GM23338 (cell line): ENCODE data around the gene ENTPD7. TPM values are rescaled to one million over a fixed set of nuclear protein-coding genes. Genes with fewer than 3 reads are reported as not detected.

Source experiments
- ATAC-seq: fragments of 200-7000 bp; cut with Tn5 transposase; 3 replicates; pipeline ENCODE4 v1.9.1; 2020
- DNase-seq: peaks from one replicate; pipeline ENCODE4 v3.0.0-alpha.2; 2015; ENCODE audit warnings: low spot score
- H2AFZ ChIP-seq: fragments of 200-600 bp; sonication (generic); 2 replicates; pipeline ENCODE4 v1.8.0; 2016; ENCODE audit warnings: antibody characterized with exemption, mild to moderate bottlenecking, moderate library complexity
- H3F3A ChIP-seq: fragments of 200-600 bp; sonication (generic); replicated peaks from 2 replicates; pipeline ENCODE4 v1.8.0; 2017; ENCODE audit warnings: antibody characterized with exemption, mixed run types, low read depth
- H3K27ac ChIP-seq: fragments of 200-600 bp; sonication (generic); 2 replicates; pipeline ENCODE4 v1.6.1; 2016; ENCODE audit warnings: low read depth
- H3K27me3 ChIP-seq: fragments of 200-600 bp; sonication (generic); 2 replicates; pipeline ENCODE4 v1.8.0; 2016; ENCODE audit warnings: mild to moderate bottlenecking, mixed run types, moderate library complexity; ENCODE audit not compliant: insufficient read depth
- H3K36me3 ChIP-seq: fragments of 200-600 bp; sonication (generic); 2 replicates; pipeline ENCODE4 v1.8.0; 2016; ENCODE audit warnings: mild to moderate bottlenecking; ENCODE audit not compliant: insufficient read depth
- H3K4me1 ChIP-seq: fragments of 200-600 bp; sonication (generic); 2 replicates; pipeline ENCODE4 v1.8.0; 2016; ENCODE audit warnings: mild to moderate bottlenecking, moderate library complexity; ENCODE audit not compliant: insufficient read depth
- H3K4me2 ChIP-seq: fragments of 200-600 bp; sonication (generic); 2 replicates; pipeline ENCODE4 v1.7.1; 2017; ENCODE audit warnings: mixed run types
- H3K4me3 ChIP-seq: fragments of 200-600 bp; sonication (generic); 2 replicates; pipeline ENCODE4 v1.6.1; 2016; ENCODE audit warnings: mixed run types
- H3K79me2 ChIP-seq: fragments of 200-600 bp; sonication (generic); replicated peaks from 2 replicates; pipeline ENCODE4 v1.8.0; 2017; ENCODE audit warnings: mild to moderate bottlenecking; ENCODE audit not compliant: insufficient read depth
- H3K9me2 ChIP-seq: fragments of 200-600 bp; sonication (generic); 2 replicates; pipeline ENCODE4 v1.8.0; 2017; ENCODE audit not compliant: insufficient read depth
- H4K20me1 ChIP-seq: fragments of 200-600 bp; sonication (generic); replicated peaks from 2 replicates; pipeline ENCODE4 v1.8.0; 2017; ENCODE audit warnings: mild to moderate bottlenecking; ENCODE audit not compliant: insufficient read depth
- H3K27ac Mint-ChIP-seq: 2 replicates; pipeline ENCODE4 v1.8.0; 2020; ENCODE audit warnings: inconsistent platforms, mild to moderate bottlenecking, moderate library complexity, mixed read lengths
- H3K27me3 Mint-ChIP-seq: 3 replicates; pipeline ENCODE4 v1.8.0; 2022; ENCODE audit warnings: low read depth, mild to moderate bottlenecking, moderate library complexity, mixed read lengths, inconsistent platforms; ENCODE audit not compliant: insufficient read depth, poor library complexity
- H3K36me3 Mint-ChIP-seq: 3 replicates; pipeline ENCODE4 v1.8.0; 2021; ENCODE audit warnings: low read depth, mild to moderate bottlenecking, inconsistent platforms, moderate library complexity, mixed read lengths
- H3K4me1 Mint-ChIP-seq: 3 replicates; pipeline ENCODE4 v1.8.0; 2020; ENCODE audit warnings: mild to moderate bottlenecking, inconsistent platforms, mixed read lengths
- H3K4me3 Mint-ChIP-seq: 3 replicates; pipeline ENCODE4 v1.8.0; 2021; ENCODE audit warnings: moderate library complexity, mild to moderate bottlenecking, inconsistent platforms, mixed read lengths
- H3K9me3 Mint-ChIP-seq: 3 replicates; pipeline ENCODE4 v1.8.0; 2020; ENCODE audit warnings: moderate library complexity, mild to moderate bottlenecking, inconsistent platforms, mixed read lengths
- CREB1 ChIP-seq: fragments of 250-450 bp; sonication (Bioruptor Pico); IDR thresholded peaks from 2 replicates; pipeline ENCODE4 v1.5.0; 2020; ENCODE audit warnings: low read depth, mild to moderate bottlenecking, moderate library complexity
- EZH2 ChIP-seq: fragments of 200-600 bp; sonication (generic); IDR thresholded peaks from one replicate; pipeline ENCODE4 v1.8.0; 2017; ENCODE audit warnings: antibody characterized with exemption, mild to moderate bottlenecking, low read depth; ENCODE audit not compliant: unreplicated experiment
- EZH2phosphoT487 ChIP-seq: fragments of 200-600 bp; sonication (generic); IDR thresholded peaks from one replicate; pipeline ENCODE4 v1.8.1; 2018; ENCODE audit warnings: antibody characterized with exemption; ENCODE audit not compliant: unreplicated experiment
- JUNB ChIP-seq: IDR thresholded peaks from one replicate; pipeline ENCODE4 v1.6.1; 2016; ENCODE audit warnings: antibody characterized with exemption; ENCODE audit not compliant: unreplicated experiment
- NANOG ChIP-seq: IDR thresholded peaks from 2 replicates; pipeline ENCODE4 v1.6.1; 2016; ENCODE audit warnings: antibody characterized with exemption, borderline replicate concordance
- POLR2AphosphoS5 ChIP-seq: IDR thresholded peaks from 2 replicates; pipeline ENCODE4 v1.6.1; 2016; ENCODE audit warnings: antibody characterized with exemption, low read depth
- STAT1 ChIP-seq: IDR thresholded peaks from one replicate; pipeline ENCODE4 v1.6.1; 2016; ENCODE audit warnings: antibody characterized with exemption; ENCODE audit not compliant: unreplicated experiment
- ZNF114 ChIP-seq: fragments of 250-450 bp; sonication (Bioruptor Pico); IDR thresholded peaks from 2 replicates; pipeline ENCODE4 v1.5.0; 2020; ENCODE audit warnings: mild to moderate bottlenecking, moderate library complexity
- ZNF331 ChIP-seq: fragments of 250-450 bp; sonication (Bioruptor Pico); IDR thresholded peaks from 2 replicates; pipeline ENCODE4 v1.5.0; 2020; ENCODE audit warnings: low read depth, mild to moderate bottlenecking, moderate library complexity
- ZNF462 ChIP-seq: fragments of 250-450 bp; sonication (Bioruptor Pico); IDR thresholded peaks from 2 replicates; pipeline ENCODE4 v1.5.0; 2020; ENCODE audit warnings: mild to moderate bottlenecking, moderate library complexity
- polyA plus RNA-seq: library from polyadenylated mRNA; unstranded; fragments of >200 nt; fragmentation: Nextera tagmentation; extraction: Ambion mirVana; gene quantifications from 2 replicates; pipeline ENCODE4 v1.2.1, GENCODE V29; 2016
- total RNA-seq: library from RNA; depleted of rRNA; stranded (reverse); fragments of >200 nt; shearing (Covaris generic); gene quantifications from 2 replicates; pipeline ENCODE4 v1.2.3, GENCODE V29; 2014
- TF ChIP-seq, protein P1 (sequence below): IDR thresholded peaks from 2 replicates; pipeline ENCODE4 v1.6.1; 2016; ENCODE audit warnings: antibody characterized with exemption
- TF ChIP-seq, protein P2 (sequence below): IDR thresholded peaks from one replicate; pipeline ENCODE4 v1.6.1; 2018; ENCODE audit warnings: antibody characterized with exemption; ENCODE audit not compliant: unreplicated experiment
- TF ChIP-seq, protein P3 (sequence below), 2 experiments: fragments of 200-600 bp in 1 of 2; sonication (generic) in 1 of 2; conservative IDR thresholded peaks; 2 replicates each; pipeline versions ENCODE4 v1.5.1 to v1.6.1; 2016 to 2017; ENCODE audit warnings: antibody characterized with exemption in 2 of 2, low read depth in 2 of 2, mild to moderate bottlenecking in 2 of 2, moderate library complexity in 1 of 2

Gene ENTPD7
- total and polyA plus RNA-seq, 2 experiments from 2014 or later = 1.7 to 12.6 TPM

- Histone ChIP-seq H3K4me3 (no peak overlapping the region), H3K4me2 (no peak overlapping the region), H3K27ac (no peak overlapping the region), H3K9me2 (no peaks in the 10 kb centered on the region), H3K27me3 (no peaks in the 10 kb centered on the region), H3K4me1 (no peaks in the 10 kb centered on the region), H4K20me1 (no peaks in the 10 kb centered on the region; the same call in none of the 2 replicates), H3K36me3 (peaks cover 4% of the 10 kb centered on the region; the same call in 1 of the 2 replicates), H3F3A (no peaks in the 10 kb centered on the region), H3K79me2 (no peaks in the 10 kb centered on the region), H2AFZ (no peak overlapping the region)
- ATAC-seq = no peak
- Mint-ChIP-seq H3K27ac (no peak overlapping the region), H3K4me3 (no peak overlapping the region), H3K27me3 (no peaks in the 10 kb centered on the region), H3K4me1 (no peaks in the 10 kb centered on the region), H3K9me3 (no peaks in the 10 kb centered on the region), H3K36me3 (0 out of 3 replicates have a peak, but pooled peaks cover 4% of the 10 kb centered on the region)
- no peak for TF ChIP-seq STAT1
- no peak for TF ChIP-seq ZNF331 (CRISPR knock-in tag)
- no peak for TF ChIP-seq CREB1
- no peak for TF ChIP-seq EZH2phosphoT487
- no peak for TF ChIP-seq ZNF462 (CRISPR knock-in tag)
- no peak for TF ChIP-seq EZH2
- no peak for TF ChIP-seq NANOG
- TF ChIP-seq, protein P1, sequence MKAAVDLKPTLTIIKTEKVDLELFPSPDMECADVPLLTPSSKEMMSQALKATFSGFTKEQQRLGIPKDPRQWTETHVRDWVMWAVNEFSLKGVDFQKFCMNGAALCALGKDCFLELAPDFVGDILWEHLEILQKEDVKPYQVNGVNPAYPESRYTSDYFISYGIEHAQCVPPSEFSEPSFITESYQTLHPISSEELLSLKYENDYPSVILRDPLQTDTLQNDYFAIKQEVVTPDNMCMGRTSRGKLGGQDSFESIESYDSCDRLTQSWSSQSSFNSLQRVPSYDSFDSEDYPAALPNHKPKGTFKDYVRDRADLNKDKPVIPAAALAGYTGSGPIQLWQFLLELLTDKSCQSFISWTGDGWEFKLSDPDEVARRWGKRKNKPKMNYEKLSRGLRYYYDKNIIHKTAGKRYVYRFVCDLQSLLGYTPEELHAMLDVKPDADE = no peak
- TF ChIP-seq, protein P2, sequence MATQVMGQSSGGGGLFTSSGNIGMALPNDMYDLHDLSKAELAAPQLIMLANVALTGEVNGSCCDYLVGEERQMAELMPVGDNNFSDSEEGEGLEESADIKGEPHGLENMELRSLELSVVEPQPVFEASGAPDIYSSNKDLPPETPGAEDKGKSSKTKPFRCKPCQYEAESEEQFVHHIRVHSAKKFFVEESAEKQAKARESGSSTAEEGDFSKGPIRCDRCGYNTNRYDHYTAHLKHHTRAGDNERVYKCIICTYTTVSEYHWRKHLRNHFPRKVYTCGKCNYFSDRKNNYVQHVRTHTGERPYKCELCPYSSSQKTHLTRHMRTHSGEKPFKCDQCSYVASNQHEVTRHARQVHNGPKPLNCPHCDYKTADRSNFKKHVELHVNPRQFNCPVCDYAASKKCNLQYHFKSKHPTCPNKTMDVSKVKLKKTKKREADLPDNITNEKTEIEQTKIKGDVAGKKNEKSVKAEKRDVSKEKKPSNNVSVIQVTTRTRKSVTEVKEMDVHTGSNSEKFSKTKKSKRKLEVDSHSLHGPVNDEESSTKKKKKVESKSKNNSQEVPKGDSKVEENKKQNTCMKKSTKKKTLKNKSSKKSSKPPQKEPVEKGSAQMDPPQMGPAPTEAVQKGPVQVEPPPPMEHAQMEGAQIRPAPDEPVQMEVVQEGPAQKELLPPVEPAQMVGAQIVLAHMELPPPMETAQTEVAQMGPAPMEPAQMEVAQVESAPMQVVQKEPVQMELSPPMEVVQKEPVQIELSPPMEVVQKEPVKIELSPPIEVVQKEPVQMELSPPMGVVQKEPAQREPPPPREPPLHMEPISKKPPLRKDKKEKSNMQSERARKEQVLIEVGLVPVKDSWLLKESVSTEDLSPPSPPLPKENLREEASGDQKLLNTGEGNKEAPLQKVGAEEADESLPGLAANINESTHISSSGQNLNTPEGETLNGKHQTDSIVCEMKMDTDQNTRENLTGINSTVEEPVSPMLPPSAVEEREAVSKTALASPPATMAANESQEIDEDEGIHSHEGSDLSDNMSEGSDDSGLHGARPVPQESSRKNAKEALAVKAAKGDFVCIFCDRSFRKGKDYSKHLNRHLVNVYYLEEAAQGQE = no peak
- TF ChIP-seq ZNF114 (CRISPR knock-in tag) = no peak
- no peak for TF ChIP-seq POLR2AphosphoS5
- no peak for TF ChIP-seq JUNB
- TF ChIP-seq, protein P3, sequence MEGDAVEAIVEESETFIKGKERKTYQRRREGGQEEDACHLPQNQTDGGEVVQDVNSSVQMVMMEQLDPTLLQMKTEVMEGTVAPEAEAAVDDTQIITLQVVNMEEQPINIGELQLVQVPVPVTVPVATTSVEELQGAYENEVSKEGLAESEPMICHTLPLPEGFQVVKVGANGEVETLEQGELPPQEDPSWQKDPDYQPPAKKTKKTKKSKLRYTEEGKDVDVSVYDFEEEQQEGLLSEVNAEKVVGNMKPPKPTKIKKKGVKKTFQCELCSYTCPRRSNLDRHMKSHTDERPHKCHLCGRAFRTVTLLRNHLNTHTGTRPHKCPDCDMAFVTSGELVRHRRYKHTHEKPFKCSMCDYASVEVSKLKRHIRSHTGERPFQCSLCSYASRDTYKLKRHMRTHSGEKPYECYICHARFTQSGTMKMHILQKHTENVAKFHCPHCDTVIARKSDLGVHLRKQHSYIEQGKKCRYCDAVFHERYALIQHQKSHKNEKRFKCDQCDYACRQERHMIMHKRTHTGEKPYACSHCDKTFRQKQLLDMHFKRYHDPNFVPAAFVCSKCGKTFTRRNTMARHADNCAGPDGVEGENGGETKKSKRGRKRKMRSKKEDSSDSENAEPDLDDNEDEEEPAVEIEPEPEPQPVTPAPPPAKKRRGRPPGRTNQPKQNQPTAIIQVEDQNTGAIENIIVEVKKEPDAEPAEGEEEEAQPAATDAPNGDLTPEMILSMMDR (conservative IDR thresholded peaks at IDR 0.05; ENCODE audit: low read depth in 2 of 2) = no peak
- DNase-seq = no peak
Observed at GRCh38 chr10:99676895-99677294, 17.6 kb downstream of the ENTPD7 start.
